ENCODE results near the gene PLCXD3.
A peak's percentile ranks its signal among the peaks of the same experiment; 100 is the strongest.
"Not testable (repeated sequence)": the region's sequence is repeated elsewhere in the genome, so short reads cannot be mapped to it uniquely, and the experiment has no call there.

Gene PLCXD3

GRCh38 chr5:41485533-41485932 is 24.9 kb downstream of the PLCXD3 start:
- no peak for DNase-seq (ENCODE audit: low spot score)

GRCh38 chr5:41482715-41483114 is 27.7 kb downstream of the PLCXD3 start:
- DNase-seq (ENCODE audit: low spot score) = no peak

DNA sequence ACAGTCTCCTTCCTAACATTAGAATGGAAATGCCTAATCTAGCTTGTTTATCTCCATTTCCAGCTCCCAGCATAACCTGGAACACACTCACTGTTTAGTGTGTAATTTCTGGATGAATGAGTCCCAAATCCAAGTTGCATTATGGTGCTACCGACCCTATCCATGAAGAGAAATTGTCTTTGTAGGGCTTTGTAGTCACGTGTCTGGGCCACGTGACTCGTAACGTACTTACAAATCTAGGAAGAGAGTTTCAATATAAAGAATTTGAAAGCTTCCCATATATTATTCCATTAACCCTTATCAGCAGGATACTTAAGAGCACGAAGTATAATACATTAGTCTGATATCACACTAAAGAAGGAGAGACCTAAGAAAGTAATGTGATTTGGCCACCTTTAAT is 28.2 kb downstream of the PLCXD3 start:
- DNase-seq (ENCODE audit: low spot score) = no peak

DNA sequence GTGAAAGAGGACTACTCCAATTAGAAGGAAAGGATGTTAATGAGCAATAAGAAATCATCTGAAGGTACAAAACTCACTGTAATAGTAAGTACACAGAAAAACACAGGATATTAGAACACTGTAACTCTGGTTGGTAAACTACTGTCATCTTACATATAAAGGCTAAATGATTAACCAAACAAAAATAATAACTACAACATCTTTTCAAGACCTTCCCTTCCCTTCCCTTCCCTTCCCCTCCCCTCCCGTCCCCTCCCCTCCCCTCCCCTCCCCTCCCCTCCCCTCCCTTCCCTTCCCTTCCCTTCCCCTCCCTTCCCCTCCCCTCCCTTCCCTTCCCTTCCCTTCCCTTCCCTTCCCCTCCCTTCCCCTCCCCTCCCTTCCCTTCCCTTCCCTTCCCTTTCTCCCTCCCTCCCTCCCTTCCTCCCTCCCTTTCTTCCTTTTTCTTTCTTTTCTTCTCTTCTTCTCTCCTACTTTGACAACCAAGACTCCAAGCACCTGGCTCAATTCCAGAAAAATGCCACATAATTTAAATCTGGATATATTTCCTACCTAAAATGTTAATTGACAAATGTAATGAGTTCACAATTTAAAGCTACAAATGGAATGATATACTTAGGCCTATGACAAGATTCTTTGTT is 38.7 kb downstream of the PLCXD3 start:
- DNase-seq (ENCODE audit: low spot score) = not testable (repeated sequence)

- no peak for DNase-seq (ENCODE audit: low spot score)
These were observed 44.8 kb downstream of the PLCXD3 start for GRCh38 chr5:41465493-41466171.

- DNase-seq (ENCODE audit: low spot score) = no peak
These were observed 50.8 kb downstream of the PLCXD3 start for GRCh38 chr5:41459557-41459956.

GRCh38 chr5:41457094-41457493 is 53.3 kb downstream of the PLCXD3 start:
- DNase-seq (ENCODE audit: low spot score) = no peak

GRCh38 chr5:41452506-41452905 is 57.9 kb downstream of the PLCXD3 start:
- DNase-seq (ENCODE audit: low spot score) = no peak

DNA sequence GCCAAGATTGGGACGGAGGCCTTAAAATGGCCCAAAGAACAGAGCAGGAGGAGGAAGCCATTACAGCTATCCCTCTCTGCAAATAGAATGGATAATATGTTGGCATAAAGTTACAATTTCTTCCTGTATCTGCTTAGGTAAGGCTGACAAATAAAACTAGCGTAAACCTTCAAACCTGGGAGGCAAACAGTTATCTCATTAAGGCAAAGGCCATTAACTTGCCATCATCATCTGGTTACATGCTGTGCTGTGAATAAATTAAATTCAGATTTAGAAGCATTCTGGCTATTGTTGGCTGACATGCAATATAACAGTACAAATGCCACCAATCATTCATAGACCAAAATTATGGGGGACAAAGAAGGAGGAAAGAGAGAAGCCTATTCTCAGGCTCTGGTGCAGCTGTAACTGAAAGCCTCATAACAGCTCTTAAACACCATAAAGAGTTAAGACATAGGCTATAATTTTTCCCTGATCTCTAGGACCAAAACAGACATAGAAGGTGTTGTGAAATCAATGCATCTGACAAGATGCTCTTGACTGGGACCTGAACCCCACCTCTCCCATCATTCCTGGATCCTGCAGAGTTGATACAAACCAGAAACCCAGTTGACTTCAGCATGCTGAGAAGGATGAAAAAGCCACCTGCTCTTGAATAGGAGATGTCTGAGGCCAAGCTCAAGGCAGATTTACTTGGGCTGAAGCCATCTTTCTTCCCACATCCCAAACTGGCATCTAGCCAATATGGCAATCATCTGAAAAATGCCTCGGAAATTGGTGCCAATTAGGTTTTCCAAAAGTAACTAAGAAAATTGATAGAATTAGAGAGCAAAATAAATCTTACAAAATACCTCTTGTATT is 62.5 kb downstream of the PLCXD3 start:
- no peak for DNase-seq (ENCODE audit: low spot score)

DNA sequence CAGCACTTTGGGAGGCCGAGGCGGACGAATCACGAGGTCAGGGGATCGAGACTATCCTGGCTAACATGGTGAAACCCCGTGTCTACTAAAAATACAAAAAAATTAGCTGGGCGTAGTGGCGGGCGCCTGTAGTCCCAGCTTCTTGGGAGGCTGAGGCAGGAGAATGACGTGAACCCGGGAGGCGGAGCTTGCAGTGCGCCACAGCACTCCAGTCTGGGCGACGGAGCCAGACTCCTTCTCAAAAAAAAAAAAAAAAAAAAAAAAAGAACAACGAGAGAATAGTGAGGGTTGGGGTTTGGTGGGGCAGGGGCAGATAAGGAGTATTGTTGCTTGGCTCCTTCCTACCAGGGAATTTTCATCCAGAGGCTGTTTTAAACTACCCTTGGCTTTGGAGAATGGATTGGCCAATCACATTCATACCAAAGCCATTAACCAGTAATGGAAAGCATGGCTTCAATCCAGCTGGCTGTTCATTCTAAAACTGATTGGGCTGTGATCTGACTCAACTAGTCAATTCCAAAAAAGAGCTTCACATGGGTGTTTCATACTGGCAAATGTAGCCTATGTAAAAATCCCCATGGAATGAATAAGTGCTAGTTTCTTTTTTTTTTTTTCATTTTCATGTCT is 64.4 kb downstream of the PLCXD3 start:
- no peak for DNase-seq (ENCODE audit: low spot score)

- DNase-seq (ENCODE audit: low spot score) = no peak
These were observed 75.1 kb downstream of the PLCXD3 start for GRCh38 chr5:41435276-41435675.

- DNase-seq (ENCODE audit: low spot score) = peak; percentile 17
These were observed 76.7 kb downstream of the PLCXD3 start for GRCh38 chr5:41433552-41434181.

DNA sequence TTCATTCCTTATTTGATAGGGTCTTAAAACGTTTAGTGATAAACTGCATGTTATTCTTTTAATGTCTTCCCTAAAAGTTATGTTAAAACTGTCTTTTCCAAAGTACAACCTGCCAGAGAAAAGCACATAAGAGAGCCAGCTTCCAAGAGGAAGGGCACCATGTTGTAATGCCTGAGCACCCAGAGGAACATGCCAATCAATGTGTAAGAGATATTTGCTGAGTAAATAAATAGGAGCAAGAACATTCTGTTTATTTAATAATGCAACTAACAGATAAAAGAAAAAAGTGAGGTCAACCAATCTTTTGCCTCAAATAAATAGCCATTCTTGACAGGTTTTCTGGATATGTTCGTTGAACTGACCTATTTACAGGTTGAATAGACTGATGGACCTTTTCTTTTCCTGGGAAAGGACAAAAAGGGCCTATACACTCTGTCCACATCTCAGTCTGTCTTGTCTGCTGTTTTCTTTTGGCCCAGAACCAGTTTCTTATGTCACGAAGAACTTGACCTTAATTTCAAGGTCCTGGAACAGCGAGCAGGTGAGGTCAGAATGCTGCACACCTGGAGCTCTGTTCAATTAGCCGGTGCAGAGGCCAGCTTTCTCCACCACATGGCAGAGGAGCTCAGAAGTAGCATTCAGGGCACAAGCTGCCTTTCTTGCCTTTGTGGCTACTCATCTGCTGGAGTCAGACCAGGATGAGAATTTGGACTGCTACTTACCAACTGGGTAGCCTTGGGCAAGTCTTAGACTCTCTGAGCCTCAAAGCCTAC is 77.7 kb downstream of the PLCXD3 start:
- DNase-seq (ENCODE audit: low spot score) = no peak

DNA sequence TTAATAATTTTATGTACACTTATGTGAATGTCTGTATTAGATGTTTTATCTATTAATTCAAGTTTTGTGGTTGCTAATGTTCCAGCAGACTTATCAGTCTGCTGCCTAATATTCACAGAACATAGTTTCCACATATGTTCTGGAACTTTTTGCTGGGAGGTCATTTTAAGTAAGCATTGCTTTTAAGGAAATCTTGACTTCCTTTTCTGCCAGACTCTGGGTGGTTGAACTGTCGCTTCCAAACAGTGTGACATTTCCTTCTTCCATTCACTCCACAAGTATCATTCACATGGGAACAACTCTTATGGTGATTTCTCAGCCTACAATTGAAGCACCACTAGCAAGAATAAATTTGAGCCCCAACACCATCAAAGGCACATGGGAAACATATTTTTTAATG is 82.9 kb downstream of the PLCXD3 start:
- no peak for DNase-seq (ENCODE audit: low spot score)

DNA sequence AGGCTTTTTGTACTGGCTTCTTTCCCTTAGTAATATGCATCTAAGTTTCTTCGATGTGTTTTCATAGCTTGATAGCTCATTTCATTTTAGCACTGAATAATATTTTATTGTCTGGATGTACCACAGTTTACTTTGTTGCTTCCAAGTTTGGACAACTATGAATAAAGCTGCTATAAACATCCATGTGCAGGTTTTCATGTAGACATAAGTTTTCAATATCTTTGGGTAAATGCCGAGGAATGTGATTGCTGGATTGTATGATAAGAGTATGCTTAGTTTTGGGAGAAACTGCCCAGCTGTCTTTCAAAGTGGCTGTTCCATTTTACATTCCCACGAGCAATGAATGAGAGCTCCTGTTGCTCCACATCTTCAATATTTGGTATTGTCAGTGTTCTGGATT is 84.7 kb downstream of the PLCXD3 start:
- DNase-seq (ENCODE audit: low spot score) = no peak

GRCh38 chr5:41420492-41421067 is 89.8 kb downstream of the PLCXD3 start:
- no peak for DNase-seq (ENCODE audit: low spot score)

DNA sequence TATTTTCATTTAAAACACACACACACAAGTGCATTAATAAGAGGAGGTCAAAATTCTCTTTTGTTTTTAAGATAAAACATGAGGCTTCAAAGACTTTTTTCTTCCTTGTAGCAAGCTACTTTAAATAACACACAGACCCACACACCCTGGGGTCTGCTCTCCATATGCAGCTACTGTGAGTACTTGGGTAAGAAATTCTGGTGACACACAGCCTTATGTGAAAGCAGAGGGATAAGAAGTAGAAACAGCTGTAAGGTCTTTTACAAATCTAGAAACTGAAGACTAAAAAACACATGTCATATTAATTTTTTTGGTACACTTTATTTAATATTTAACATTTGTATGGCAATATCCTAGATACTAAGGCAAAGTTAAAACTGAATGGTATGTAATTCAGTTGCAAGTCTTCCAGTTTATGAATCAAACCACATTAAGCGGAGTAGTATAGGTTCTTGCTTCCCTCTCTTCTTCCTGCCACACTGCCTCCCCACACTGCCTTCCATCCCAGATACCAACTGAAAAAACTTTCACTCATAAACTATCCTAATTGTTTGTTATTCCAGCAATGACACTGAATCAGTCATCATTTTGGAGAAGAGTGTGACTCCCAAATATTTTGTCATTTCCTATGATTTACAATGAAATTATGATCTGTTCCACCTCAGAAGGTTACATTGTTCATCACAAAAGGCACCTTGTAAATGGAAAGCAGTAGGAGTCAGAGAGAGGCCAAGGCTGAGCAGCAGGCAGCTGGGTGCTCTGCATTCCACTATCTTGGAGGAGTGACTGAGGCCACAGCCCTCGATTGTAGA is 92.0 kb downstream of the PLCXD3 start:
- peak; percentile 7 for DNase-seq (ENCODE audit: low spot score)

- DNase-seq (ENCODE audit: low spot score) = no peak
These were observed 94.1 kb downstream of the PLCXD3 start for GRCh38 chr5:41416336-41416735.

DNA sequence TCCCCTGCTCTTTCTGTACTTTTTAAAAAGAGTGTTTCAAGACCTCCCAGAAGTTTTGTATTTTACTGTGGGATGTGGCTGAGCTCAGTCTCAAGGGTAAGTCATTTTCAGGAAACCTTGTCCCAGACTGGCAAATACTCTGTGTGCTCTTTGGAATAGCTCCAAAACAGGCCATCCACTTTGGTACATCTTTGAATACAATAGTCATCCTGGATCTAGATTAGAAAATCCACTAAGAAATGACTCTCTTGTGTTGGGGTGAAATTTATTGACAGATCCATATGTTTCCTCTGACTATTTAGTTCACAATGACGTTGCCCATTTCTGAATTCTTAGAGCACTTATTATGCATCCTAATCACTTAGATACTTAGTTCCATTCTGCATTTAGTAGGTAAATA is 95.2 kb downstream of the PLCXD3 start:
- DNase-seq (ENCODE audit: low spot score) = no peak

- peak; percentile 10 for DNase-seq (ENCODE audit: low spot score)
These were observed 95.8 kb downstream of the PLCXD3 start for GRCh38 chr5:41414598-41414997.
